ENCODE results near the gene EID2B.

GRCh38 chr19:39566064-39566463, 33.4 kb upstream of the EID2B start:
- TF ChIP-seq EZH2 (IDR thresholded peaks at IDR 0.05; ENCODE audit: low read depth) (no peak), CTCF (conservative IDR thresholded peaks at IDR 0.05) (no peak)
